NCI-H2196 treated with DMSO at 0.1 percent for 48 hours (cell line): ENCODE results near the gene MRPL34.

Experiments
- DNase-seq: peaks from one replicate; lab custom pipeline; 2025; ENCODE audit not compliant: unreplicated experiment; lab: John Stamatoyannopoulos, UW

Gene MRPL34

GRCh38 chr19:17340302-17340870, 34.7 kb downstream of the MRPL34 start:
- no peak for DNase-seq

GRCh38 chr19:17340871-17341357, 35.2 kb downstream of the MRPL34 start:
- no peak for DNase-seq

DNA sequence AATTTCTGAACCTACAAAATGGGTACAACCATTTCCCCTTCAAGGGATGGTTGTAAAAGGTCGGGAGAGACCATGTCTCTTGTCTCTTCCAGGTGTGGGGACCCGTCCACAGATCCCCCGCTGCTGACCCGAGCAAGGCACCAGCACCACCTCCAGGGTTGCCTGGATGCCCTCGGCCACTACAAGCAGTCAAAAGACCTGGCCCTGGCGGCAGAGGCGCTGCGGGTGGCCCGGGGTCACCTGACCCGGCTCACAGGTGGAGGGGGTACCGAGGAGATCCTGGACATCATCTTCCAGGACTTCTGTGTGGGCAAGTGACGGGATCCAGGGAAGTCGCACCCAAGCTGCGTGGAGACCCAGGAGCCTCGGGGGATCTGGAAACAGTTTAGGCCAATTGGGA, 35.7 kb downstream of the MRPL34 start:
- DNase-seq: no peak

DNA sequence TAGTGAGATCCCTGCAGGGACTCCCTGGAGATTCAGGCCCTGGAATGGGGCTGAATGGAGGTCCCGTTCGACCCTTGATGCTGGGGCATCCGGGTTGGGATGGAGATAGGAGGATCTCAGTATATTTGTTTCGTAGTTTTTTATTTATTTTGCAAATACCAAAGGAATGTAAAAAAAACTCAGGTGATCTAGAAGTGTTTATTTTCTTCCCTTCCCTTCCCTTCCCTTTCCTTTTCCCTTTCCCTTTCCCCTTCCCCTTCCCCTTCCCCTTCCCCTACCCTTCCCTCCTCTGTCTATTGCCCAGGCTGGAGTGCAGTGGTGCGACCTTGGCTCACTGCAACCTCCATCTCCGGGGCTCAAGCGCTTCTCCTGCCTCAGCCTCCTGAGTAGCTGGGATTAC, 36.2 kb downstream of the MRPL34 start:
- no peak for DNase-seq

- DNase-seq: peak; percentile 14
Measured at GRCh38 chr19:17346109-17346671, 40.5 kb downstream of the MRPL34 start.

GRCh38 chr19:17347361-17347760, 41.7 kb downstream of the MRPL34 start:
- DNase-seq: no peak

DNA sequence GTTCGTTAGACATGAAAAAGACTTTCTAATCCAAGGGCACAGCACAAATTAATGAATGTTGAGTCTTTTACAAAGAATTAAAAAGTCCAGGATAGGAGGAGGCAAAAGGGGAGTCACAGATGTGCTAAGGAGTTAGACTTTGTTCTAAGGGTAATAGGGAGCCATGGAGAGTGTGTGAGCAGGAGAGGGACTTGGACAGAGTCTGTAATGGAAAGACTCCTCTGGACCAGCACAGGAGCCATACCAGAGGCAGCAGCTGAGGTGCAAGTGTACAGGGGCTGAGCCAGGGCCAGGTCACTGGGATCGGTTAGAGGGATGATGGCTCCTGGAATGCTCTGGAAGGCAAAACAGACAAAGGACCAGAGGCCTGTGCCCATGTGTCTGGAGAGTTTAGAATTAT, 42.2 kb downstream of the MRPL34 start:
- no peak for DNase-seq

GRCh38 chr19:17348700-17349099, 43.0 kb downstream of the MRPL34 start:
- DNase-seq: no peak

DNA sequence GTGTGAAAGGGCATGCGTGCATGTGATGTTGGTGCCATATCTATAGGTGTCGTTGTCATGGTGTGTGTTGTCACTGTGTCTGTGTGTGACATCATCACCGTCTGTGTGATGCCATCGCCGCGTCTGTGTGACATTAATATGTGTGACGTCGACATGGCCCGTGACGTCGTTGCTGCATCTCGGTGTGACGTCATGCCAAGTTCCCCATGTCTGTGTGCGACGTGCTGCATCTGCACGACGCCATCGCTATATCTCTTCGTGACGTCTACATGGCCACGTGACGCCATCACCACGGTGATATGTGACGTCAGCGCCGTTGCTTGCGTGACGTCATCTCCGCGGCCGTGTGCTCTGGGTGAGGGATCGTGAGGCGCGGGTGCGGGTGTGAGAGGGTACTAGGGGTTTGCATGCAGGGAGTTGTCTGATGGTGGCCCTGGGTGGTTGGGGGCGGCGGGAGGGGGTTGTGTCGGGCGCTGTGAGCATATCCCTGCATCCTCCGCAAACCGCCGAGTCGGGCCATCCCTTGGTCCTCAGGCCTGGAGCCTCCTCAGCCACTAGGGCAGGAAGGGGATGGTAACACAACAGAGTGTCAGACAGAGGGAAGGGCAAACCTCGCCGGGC, 46.3 kb downstream of the MRPL34 start:
- DNase-seq: no peak

GRCh38 chr19:17352608-17353280, 47.1 kb downstream of the MRPL34 start:
- no peak for DNase-seq

GRCh38 chr19:17353386-17353785, 47.7 kb downstream of the MRPL34 start:
- no peak for DNase-seq
